Esophagus squamous epithelium (tissue), 4 donors: ENCODE results near the gene CAPZA3.

Experiments
- CTCF ChIP-seq, 6 experiments: fragments of 450-650 bp in 4 of 6; fragments of 200-600 bp in 2 of 6; sonication (generic) in 2 of 6; IDR thresholded peaks; one replicate each; pipeline ENCODE4 v1.5.1; 2016 to 2019; ENCODE audit warnings: antibody characterized with exemption in 6 of 6, mild to moderate bottlenecking in 4 of 6, moderate library complexity in 4 of 6
- POLR2A ChIP-seq, 4 donors: fragments of 450-650 bp; IDR thresholded peaks; one replicate each; pipeline ENCODE4 v1.6.1; 2017; ENCODE audit warnings: antibody characterized with exemption in 4 of 4, mild to moderate bottlenecking in 4 of 4, moderate library complexity in 3 of 4

GRCh38 chr12:18747895-18748294 is 10.0 kb downstream of the CAPZA3 start:
- no peak for TF ChIP-seq CTCF (IDR thresholded peaks at IDR 0.05)
- TF ChIP-seq POLR2A (IDR thresholded peaks at IDR 0.05), result no peak
